ENCODE results near the gene CDPF1.

- TF ChIP-seq CTCF (optimal IDR thresholded peaks at IDR 0.05 in 1 of 3, IDR thresholded peaks at IDR 0.05 in 1 of 3, conservative IDR thresholded peaks at IDR 0.05 in 1 of 3; ENCODE audit: extremely low read depth in 1 of 3, insufficient read depth in 2 of 3, low read length in 3 of 3) (no peak), EZH2 (IDR thresholded peaks at IDR 0.05; ENCODE audit: low read length) (no peak)
These were observed 10.6 kb downstream of the CDPF1 start for GRCh38 chr22:46239261-46240048.

Measured in keratinocyte (primary cell).